ENCODE measurements around the gene NCK2. TPM values are rescaled to one million over a fixed set of nuclear protein-coding genes. Genes with fewer than 3 reads are reported as not detected.

Gene NCK2
- polyA plus RNA-seq, 3 donors: 2.5 to 18.2 (median 7.6) TPM

DNA sequence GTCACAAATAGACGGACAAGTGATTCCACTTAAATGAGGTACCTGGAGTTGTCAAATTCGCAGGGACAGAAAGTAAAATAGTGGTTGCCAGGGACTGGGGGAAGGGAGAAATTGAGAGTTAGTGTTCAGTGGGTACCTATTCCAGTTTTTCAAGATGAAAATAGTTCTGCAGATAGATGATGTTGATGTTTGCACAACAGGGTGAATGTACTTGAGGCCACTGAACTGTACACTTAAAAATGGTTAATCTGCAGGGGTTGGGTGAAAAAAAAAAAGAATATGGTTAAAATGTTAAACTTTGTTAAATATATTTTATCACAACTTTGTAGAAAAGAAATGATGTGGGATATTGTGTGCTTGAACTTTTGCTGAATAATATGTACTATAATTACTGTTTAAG is 102.3 kb downstream of the NCK2 start:
- H3K4me1 Mint-ChIP-seq: peaks cover 3% of the 10 kb centered on the region
- Histone ChIP-seq H3K4me2 (replicated peaks; ENCODE audit: extremely low read depth, low read length, poor library complexity, severe bottlenecking) (no peak overlapping the region), H2AFZ (ENCODE audit: insufficient read depth, low read depth, low read length, poor library complexity, severe bottlenecking) (no peak overlapping the region), H3K9me3 (replicated peaks in 1 of 2; ENCODE audit: control insufficient read depth in 1 of 2, insufficient read depth in 1 of 2, low read length in 2 of 2) (no peaks in the 10 kb centered on the region), H3K4me3 (replicated peaks in 1 of 3; ENCODE audit: low read depth in 2 of 3, low read length in 3 of 3) (no peak overlapping the region), H3K36me3 (replicated peaks in 1 of 2; ENCODE audit: control insufficient read depth in 1 of 2, insufficient read depth in 2 of 2, low read length in 2 of 2) (no peaks in the 10 kb centered on the region), H4K20me1 (ENCODE audit: insufficient read depth, low read length) (peaks cover 12% of the 10 kb centered on the region), H3K79me2 (ENCODE audit: insufficient read depth, low read length) (peaks cover 3% of the 10 kb centered on the region), H3K27ac (ENCODE audit: low read depth in 1 of 2, low read length in 2 of 2) (no peak overlapping the region), H3K9ac (ENCODE audit: insufficient read depth, low read length, poor library complexity, severe bottlenecking) (no peak overlapping the region), H3K4me1 (ENCODE audit: control insufficient read depth in 1 of 2, insufficient read depth in 2 of 2, low read length in 2 of 2) (no peaks in the 10 kb centered on the region), H3K27me3 (ENCODE audit: control insufficient read depth in 2 of 2, insufficient read depth in 2 of 2, low read length in 2 of 2) (no peaks in the 10 kb centered on the region)
- H3K27ac Mint-ChIP-seq: no peak overlapping the region
- no peak for TF ChIP-seq CTCF (IDR thresholded peaks at IDR 0.05)
- WGBS (ENCODE audit: insufficient coverage): 95% methylated on average over 2 of the region's 2 CpGs
- no peak for DNase-seq
- peaks cover 0 to 5% (median 3%) of the 10 kb centered on the region in 7 donors for H3K9me3 Mint-ChIP-seq
- H3K36me3 Mint-ChIP-seq: peaks cover 3 to 11% of the 10 kb centered on the region in 2 donors
- intact Hi-C loops (cut with micrococcal nuclease): no loop called here
- H3K27me3 Mint-ChIP-seq (ENCODE audit: low read depth in 3 of 3): no peaks in the 10 kb centered on the region
- no peak overlapping the region for H3K4me3 Mint-ChIP-seq

DNA sequence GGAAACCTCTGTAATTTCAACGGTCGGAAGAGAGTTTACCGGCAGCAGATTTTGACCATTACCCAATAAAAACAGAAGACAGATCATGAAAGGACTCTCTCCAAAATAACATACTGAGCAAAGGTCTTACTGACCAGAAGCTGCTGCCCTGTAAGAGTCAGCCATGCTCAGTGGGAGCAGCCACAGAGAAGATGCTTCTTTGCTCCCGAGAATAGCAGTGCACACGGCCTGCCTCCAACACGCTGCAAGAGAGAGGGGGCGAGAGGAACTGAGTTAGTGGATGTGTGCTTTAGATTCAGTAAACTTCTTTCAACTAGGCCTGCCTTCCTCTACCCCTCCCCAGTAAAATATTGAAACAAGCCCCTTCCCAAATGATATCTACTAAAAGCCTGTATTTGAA is 103.7 kb downstream of the NCK2 start:
- no peaks in the 10 kb centered on the region for H3K36me3 ChIP-seq (replicated peaks in 1 of 2; ENCODE audit: control insufficient read depth in 1 of 2, insufficient read depth in 2 of 2, low read length in 2 of 2)
- H3K36me3 Mint-ChIP-seq: peaks cover 3 to 11% of the 10 kb centered on the region in 2 donors
- peaks cover 6% of the 10 kb centered on the region for H3K79me2 ChIP-seq (ENCODE audit: insufficient read depth, low read length)
- H3K4me2 ChIP-seq (replicated peaks; ENCODE audit: extremely low read depth, low read length, poor library complexity, severe bottlenecking): no peak overlapping the region
- no peak for DNase-seq
- H3K27me3 Mint-ChIP-seq (ENCODE audit: low read depth in 3 of 3): no peaks in the 10 kb centered on the region
- peaks cover 19% of the 10 kb centered on the region for H4K20me1 ChIP-seq (ENCODE audit: insufficient read depth, low read length)
- WGBS (ENCODE audit: insufficient coverage): no CpG with 5 or more reads among the region's 7 CpGs
- peaks cover 5% of the 10 kb centered on the region for H3K4me1 Mint-ChIP-seq
- intact Hi-C loops (cut with micrococcal nuclease): no loop called here
- no peaks in the 10 kb centered on the region for H3K4me1 ChIP-seq (ENCODE audit: control insufficient read depth in 1 of 2, insufficient read depth in 2 of 2, low read length in 2 of 2)
- peaks cover 0 to 5% (median 3%) of the 10 kb centered on the region in 7 donors for H3K9me3 Mint-ChIP-seq
- no peak overlapping the region for H3K27ac ChIP-seq (ENCODE audit: low read depth in 1 of 2, low read length in 2 of 2)
- H2AFZ ChIP-seq (ENCODE audit: insufficient read depth, low read depth, low read length, poor library complexity, severe bottlenecking): no peak overlapping the region
- H3K27me3 ChIP-seq (ENCODE audit: control insufficient read depth in 2 of 2, insufficient read depth in 2 of 2, low read length in 2 of 2): no peaks in the 10 kb centered on the region
- no peak overlapping the region for H3K9ac ChIP-seq (ENCODE audit: insufficient read depth, low read length, poor library complexity, severe bottlenecking)
- H3K4me3 ChIP-seq (replicated peaks in 1 of 3; ENCODE audit: low read depth in 2 of 3, low read length in 3 of 3): no peak overlapping the region
- peak overlapping the region in 1 of 7 donors; percentile 24 for H3K27ac Mint-ChIP-seq
- no peaks in the 10 kb centered on the region for H3K9me3 ChIP-seq (replicated peaks in 1 of 2; ENCODE audit: control insufficient read depth in 1 of 2, insufficient read depth in 1 of 2, low read length in 2 of 2)
- TF ChIP-seq CTCF (IDR thresholded peaks at IDR 0.05): no peak
- no peak overlapping the region for H3K4me3 Mint-ChIP-seq

Data from CD14-positive monocyte (primary cell).